Thyroid gland (tissue), 4 donors: ENCODE measurements around the gene KPNA3. TPM values are rescaled to one million over a fixed set of nuclear protein-coding genes. Genes with fewer than 3 reads are reported as not detected.

Source experiments
- DNase-seq, 2 donors: peaks; one replicate each; pipeline ENCODE4 v3.0.0-alpha.2; 2019
- H3K27ac ChIP-seq, 3 donors: fragments of 200-600 bp; sonication (generic); 1 replicate in 2 of 3; 2 replicates in 1 of 3; pipeline ENCODE4 v1.5.1; 2016 to 2019; ENCODE audit warnings: mild to moderate bottlenecking in 1 of 3, moderate library complexity in 1 of 3
- H3K27me3 ChIP-seq: fragments of 200-600 bp; sonication (generic); one replicate; pipeline ENCODE4 v1.5.1; 2019
- H3K36me3 ChIP-seq, 2 donors: fragments of 200-600 bp; sonication (generic); one replicate each; pipeline ENCODE4 v1.5.1; 2016 to 2019
- H3K4me1 ChIP-seq, 2 donors: fragments of 200-600 bp; sonication (generic); one replicate each; pipeline ENCODE4 v1.5.1; 2017 to 2019
- H3K4me3 ChIP-seq, 3 donors: fragments of 200-600 bp; sonication (generic); replicated peaks in 1 of 3; 1 replicate in 2 of 3; 2 replicates in 1 of 3; pipeline ENCODE4 v1.5.1; 2016; ENCODE audit warnings: mild to moderate bottlenecking in 1 of 3
- H3K9me3 ChIP-seq: fragments of 200-600 bp; sonication (generic); one replicate; pipeline ENCODE4 v1.5.1; 2017
- CTCF ChIP-seq, 6 experiments: fragments of 200-600 bp in 3 of 6; fragments of 450-650 bp in 3 of 6; sonication (generic) in 3 of 6; IDR thresholded peaks; one replicate each; pipeline ENCODE4 v1.5.1; 2016 to 2019; ENCODE audit warnings: antibody characterized with exemption in 6 of 6, mild to moderate bottlenecking in 2 of 6, inconsistent platforms in 1 of 6, moderate library complexity in 1 of 6
- POLR2A ChIP-seq, 2 donors: fragments of 450-650 bp; IDR thresholded peaks; one replicate each; pipeline ENCODE4 v1.6.1; 2017; ENCODE audit warnings: antibody characterized with exemption in 2 of 2, mild to moderate bottlenecking in 2 of 2, moderate library complexity in 1 of 2
- WGBS, 2 donors: methylation state at CpG; one replicate each; pipeline ENCODE4 v1.1.5; 2017; 5-methylcytosine and 5-hydroxymethylcytosine counted together
- intact Hi-C: fragments of 100-400 bp; cut with DNase I; formaldehyde crosslinking; loops from one replicate; pipeline ENCODE4 v1.15.1; 2023
- total RNA-seq, 4 donors: library from RNA; depleted of rRNA; stranded (reverse); fragments of >200 nt; gene quantifications; one replicate each; pipeline ENCODE4 v1.2.3, GENCODE V29; 2016

Gene KPNA3
- total RNA-seq, 4 donors from 2014 or later: 29.5 to 34.6 (median 32.1) TPM

- no peak for DNase-seq
Measured at GRCh38 chr13:49781806-49782205, 10.7 kb downstream of the KPNA3 start.

GRCh38 chr13:49779721-49780120 lies 12.8 kb downstream of the KPNA3 start:
- TF ChIP-seq CTCF (IDR thresholded peaks at IDR 0.05): no peak
- TF ChIP-seq POLR2A (IDR thresholded peaks at IDR 0.05): no peak
- intact Hi-C loops: no loop called here
- DNase-seq: no peak
- H3K27me3 ChIP-seq: no peaks in the 10 kb centered on the region
- peaks cover 0 to 17% of the 10 kb centered on the region in 2 donors for H3K4me1 ChIP-seq
- H3K4me3 ChIP-seq: no peak overlapping the region
- no peak overlapping the region for H3K27ac ChIP-seq
- H3K36me3 ChIP-seq: no peaks in the 10 kb centered on the region
- no peaks in the 10 kb centered on the region for H3K9me3 ChIP-seq

More at GRCh38 chr13:49781806-49782205, 10.7 kb downstream of the KPNA3 start:
- no peak overlapping the region for H3K27ac ChIP-seq
- no peaks in the 10 kb centered on the region for H3K9me3 ChIP-seq
- H3K4me1 ChIP-seq: peaks cover 0 to 24% of the 10 kb centered on the region in 2 donors
- 79 to 85% methylated on average over 3 of the region's 3 CpGs for WGBS, 2 donors
- intact Hi-C loops: no loop called here
- TF ChIP-seq CTCF (IDR thresholded peaks at IDR 0.05): no peak
- no peak for TF ChIP-seq POLR2A (IDR thresholded peaks at IDR 0.05)
- H3K27me3 ChIP-seq: no peaks in the 10 kb centered on the region
- no peak overlapping the region for H3K4me3 ChIP-seq
- H3K36me3 ChIP-seq: no peaks in the 10 kb centered on the region

- H3K27ac ChIP-seq: no peak overlapping the region
- no peak for DNase-seq
- peaks cover 0 to 17% of the 10 kb centered on the region in 2 donors for H3K4me1 ChIP-seq
- no peak for TF ChIP-seq POLR2A (IDR thresholded peaks at IDR 0.05)
- no peak for TF ChIP-seq CTCF (IDR thresholded peaks at IDR 0.05)
- 92 to 94% methylated on average over 6 of the region's 6 CpGs for WGBS, 2 donors
- H3K27me3 ChIP-seq: no peaks in the 10 kb centered on the region
- intact Hi-C loops: no loop called here
- no peaks in the 10 kb centered on the region for H3K9me3 ChIP-seq
- H3K4me3 ChIP-seq: no peak overlapping the region
- H3K36me3 ChIP-seq: no peaks in the 10 kb centered on the region
Measured at GRCh38 chr13:49777746-49778614, 14.5 kb downstream of the KPNA3 start.

GRCh38 chr13:49776871-49777270 lies 15.6 kb downstream of the KPNA3 start:
- intact Hi-C loops: no loop called here
- H3K9me3 ChIP-seq: no peaks in the 10 kb centered on the region
- H3K27me3 ChIP-seq: no peaks in the 10 kb centered on the region
- peaks cover 0 to 9% of the 10 kb centered on the region in 2 donors for H3K4me1 ChIP-seq
- H3K36me3 ChIP-seq: no peaks in the 10 kb centered on the region
- H3K27ac ChIP-seq: no peak overlapping the region
- no peak overlapping the region for H3K4me3 ChIP-seq
- TF ChIP-seq POLR2A (IDR thresholded peaks at IDR 0.05) (no peak), CTCF (IDR thresholded peaks at IDR 0.05) (no peak)
- DNase-seq: no peak

- intact Hi-C loops: no loop called here
- H3K36me3 ChIP-seq: no peaks in the 10 kb centered on the region
Measured at GRCh38 chr13:49774376-49775005, 18.0 kb downstream of the KPNA3 start.

More at GRCh38 chr13:49774376-49775005, 18.0 kb downstream of the KPNA3 start:
- no peak for DNase-seq
- no peak for TF ChIP-seq POLR2A (IDR thresholded peaks at IDR 0.05)
- no peak for TF ChIP-seq CTCF (IDR thresholded peaks at IDR 0.05)
- Histone ChIP-seq H3K27ac (no peak overlapping the region), H3K27me3 (no peaks in the 10 kb centered on the region), H3K9me3 (no peaks in the 10 kb centered on the region), H3K4me3 (no peak overlapping the region), H3K4me1 (no peaks in the 10 kb centered on the region)
- 92 to 96% methylated on average over 2 of the region's 2 CpGs for WGBS, 2 donors
